Measurements from ENCODE around the gene CCM2. TPM values are rescaled to one million over a fixed set of nuclear protein-coding genes. Genes with fewer than 3 reads are reported as not detected.

CCM2 gene
- total and polyA plus RNA-seq, 9 donors, result 16.2 to 34.6 (median 23.1) TPM

DNA sequence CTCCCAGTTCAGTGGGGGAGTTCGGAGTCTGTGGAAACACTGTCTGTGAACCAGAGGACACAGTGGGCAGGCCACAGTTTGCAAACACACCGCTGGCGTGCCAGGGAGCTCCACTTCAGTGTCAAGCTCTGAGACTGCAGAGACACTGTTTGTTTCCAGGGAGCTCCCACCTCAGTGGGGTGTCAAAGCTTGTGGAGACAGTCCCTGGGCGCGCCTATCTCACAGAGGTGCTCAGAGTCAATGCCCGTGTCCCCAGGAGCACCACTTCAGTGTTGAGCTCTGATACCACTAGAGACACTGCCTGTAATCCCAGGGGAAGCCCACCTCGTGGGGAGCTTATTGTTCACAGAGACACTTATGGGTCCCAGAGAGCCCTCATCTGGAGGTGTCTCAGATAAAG, 25.5 kb upstream of the CCM2 start:
- H3K4me1 ChIP-seq (ENCODE audit: insufficient read depth), result no peaks in the 10 kb centered on the region
- no peaks in the 10 kb centered on the region for H3K36me3 ChIP-seq
- H3K9me3 ChIP-seq, result no peaks in the 10 kb centered on the region
- intact Hi-C loops (cut with DNase I), result no loop called here
- no peaks in the 10 kb centered on the region for H3K27me3 ChIP-seq
- DNase-seq, result peak in 1 of 5 donors; percentile 18
- H3K27ac ChIP-seq, result no peak overlapping the region
- 81 to 83% (median 82%) methylated on average over 7 of the region's 7 CpGs for WGBS, 3 donors
- TF ChIP-seq, protein P1, sequence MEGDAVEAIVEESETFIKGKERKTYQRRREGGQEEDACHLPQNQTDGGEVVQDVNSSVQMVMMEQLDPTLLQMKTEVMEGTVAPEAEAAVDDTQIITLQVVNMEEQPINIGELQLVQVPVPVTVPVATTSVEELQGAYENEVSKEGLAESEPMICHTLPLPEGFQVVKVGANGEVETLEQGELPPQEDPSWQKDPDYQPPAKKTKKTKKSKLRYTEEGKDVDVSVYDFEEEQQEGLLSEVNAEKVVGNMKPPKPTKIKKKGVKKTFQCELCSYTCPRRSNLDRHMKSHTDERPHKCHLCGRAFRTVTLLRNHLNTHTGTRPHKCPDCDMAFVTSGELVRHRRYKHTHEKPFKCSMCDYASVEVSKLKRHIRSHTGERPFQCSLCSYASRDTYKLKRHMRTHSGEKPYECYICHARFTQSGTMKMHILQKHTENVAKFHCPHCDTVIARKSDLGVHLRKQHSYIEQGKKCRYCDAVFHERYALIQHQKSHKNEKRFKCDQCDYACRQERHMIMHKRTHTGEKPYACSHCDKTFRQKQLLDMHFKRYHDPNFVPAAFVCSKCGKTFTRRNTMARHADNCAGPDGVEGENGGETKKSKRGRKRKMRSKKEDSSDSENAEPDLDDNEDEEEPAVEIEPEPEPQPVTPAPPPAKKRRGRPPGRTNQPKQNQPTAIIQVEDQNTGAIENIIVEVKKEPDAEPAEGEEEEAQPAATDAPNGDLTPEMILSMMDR (IDR thresholded peaks at IDR 0.05), result no peak
- TF ChIP-seq POLR2A (IDR thresholded peaks at IDR 0.05), result no peak
- TF ChIP-seq EP300 (IDR thresholded peaks at IDR 0.05), result no peak
- no peak overlapping the region for H3K4me3 ChIP-seq

DNA sequence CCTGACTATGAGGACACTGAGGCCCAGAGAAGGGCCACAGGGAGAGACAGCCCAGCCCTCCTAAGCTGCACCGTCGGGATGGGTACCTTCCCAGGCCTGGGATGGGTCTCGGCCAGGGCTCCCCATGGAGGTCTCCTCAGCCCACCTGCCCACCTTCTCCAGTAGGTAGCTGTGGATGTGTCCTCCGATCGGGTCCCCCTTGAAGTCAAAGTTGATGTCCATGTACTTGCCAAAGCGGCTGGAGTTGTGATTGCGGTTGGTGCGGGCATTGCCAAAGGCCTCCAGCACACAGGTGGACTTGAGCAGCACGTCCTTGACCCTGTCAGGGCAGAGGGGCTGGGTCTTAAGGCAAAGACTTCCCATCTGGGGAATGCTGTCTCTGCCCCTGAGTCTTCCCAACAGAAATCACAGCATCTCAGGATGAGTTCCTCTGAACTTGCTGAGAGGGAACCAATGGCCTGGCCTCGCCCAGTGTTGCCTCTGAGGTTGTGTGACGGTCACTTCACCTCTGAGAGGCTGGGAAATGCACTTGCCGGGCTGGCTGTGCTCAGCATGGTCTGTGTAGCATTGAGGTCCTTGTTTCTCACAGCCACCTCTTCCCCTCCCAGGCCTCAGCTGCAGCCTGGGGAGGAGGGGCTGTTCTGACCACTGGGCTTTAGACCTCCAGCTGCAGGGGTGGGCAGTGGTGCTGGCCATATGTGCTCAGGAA, 24.5 kb upstream of the CCM2 start:
- DNase-seq, result peak in 1 of 5 donors; percentile 25
- no peaks in the 10 kb centered on the region for H3K27me3 ChIP-seq
- WGBS, 3 donors, result 74 to 92% (median 82%) methylated on average over 10 to 12 of the region's 12 CpGs
- TF ChIP-seq POLR2A (IDR thresholded peaks at IDR 0.05), result no peak
- no peak for TF ChIP-seq EP300 (IDR thresholded peaks at IDR 0.05)
- no peaks in the 10 kb centered on the region for H3K9me3 ChIP-seq
- no peak overlapping the region for H3K27ac ChIP-seq
- H3K4me3 ChIP-seq, result no peak overlapping the region
- no peaks in the 10 kb centered on the region for H3K4me1 ChIP-seq (ENCODE audit: insufficient read depth)
- no peaks in the 10 kb centered on the region for H3K36me3 ChIP-seq
- intact Hi-C loops (cut with DNase I), result loop anchor here in 1 of 4 donors (5.0 kb wide), 1 partner anchor 83 kb away; no protein-coding TSS in a partner anchor

DNA sequence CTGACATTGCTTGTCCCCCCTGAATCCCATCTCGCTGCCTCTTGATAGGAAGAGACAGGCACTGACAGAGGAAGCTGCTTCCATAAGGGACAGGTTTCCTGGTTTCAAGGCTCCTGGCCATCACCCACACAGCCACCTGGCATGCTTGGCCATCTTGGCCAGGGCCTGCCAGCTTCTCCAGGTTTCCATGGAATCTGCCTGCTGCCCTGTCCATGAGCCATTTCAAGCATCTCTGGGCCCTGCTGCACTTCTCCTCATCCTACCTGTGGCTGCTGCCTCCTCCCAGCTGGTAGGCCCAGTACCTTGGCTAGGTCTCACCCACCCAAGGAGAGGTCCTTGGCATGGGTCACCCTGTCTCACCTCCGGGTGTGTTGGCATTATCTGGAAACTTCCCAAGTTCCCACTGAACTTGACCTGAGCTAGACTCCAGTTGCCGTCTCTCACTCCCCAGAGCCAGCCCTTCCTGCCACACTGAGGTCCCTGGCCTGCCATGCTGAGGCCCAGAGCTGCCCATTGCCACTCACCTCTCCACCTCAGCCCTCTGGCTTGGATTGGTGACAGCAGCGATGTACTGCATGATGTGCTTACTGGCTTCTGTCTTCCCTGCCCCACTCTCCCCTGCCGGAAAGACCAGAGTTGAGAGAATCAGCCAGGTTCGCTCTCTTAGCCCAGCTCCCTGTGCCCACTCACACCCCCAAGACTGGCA, 23.8 kb upstream of the CCM2 start:
- Histone ChIP-seq H3K36me3 (no peaks in the 10 kb centered on the region), H3K27me3 (no peaks in the 10 kb centered on the region), H3K4me3 (no peak overlapping the region), H3K27ac (no peak overlapping the region), H3K9me3 (no peaks in the 10 kb centered on the region), H3K4me1 (ENCODE audit: insufficient read depth) (no peaks in the 10 kb centered on the region)
- no peak for TF ChIP-seq POLR2A (IDR thresholded peaks at IDR 0.05)
- no peak for TF ChIP-seq EP300 (IDR thresholded peaks at IDR 0.05)
- TF ChIP-seq, protein P1 (IDR thresholded peaks at IDR 0.05), result no peak
- intact Hi-C loops (cut with DNase I), result loop anchor here in 1 of 4 donors (5.0 kb wide), 1 partner anchor 84 kb away; no protein-coding TSS in a partner anchor
- 83 to 89% (median 88%) methylated on average over 6 of the region's 6 CpGs for WGBS, 3 donors
- DNase-seq, result no peak

DNA sequence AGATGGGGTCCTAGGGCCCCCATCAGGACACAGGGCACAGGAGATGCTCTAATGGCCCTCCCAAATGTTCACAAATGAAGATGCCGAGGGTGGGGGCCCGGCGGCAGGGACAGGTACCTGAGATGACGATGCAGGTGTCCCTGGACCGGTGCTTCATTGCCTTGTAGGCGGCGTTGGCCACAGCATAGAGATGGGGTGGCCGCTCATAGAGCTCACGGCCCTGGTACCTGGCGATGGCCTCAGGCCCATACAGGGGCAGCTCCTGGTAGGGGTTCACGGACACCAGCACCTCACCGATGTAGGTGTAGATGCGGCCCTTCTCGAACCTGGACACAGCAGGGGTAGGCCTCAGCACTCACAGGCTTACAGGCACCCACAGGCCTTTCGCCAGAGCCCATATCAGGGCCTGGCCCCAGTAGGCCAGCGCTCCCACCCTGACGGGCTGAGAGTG, 23.2 kb upstream of the CCM2 start:
- no peaks in the 10 kb centered on the region for H3K36me3 ChIP-seq

More for the DNA sequence above, 23.2 kb upstream of the CCM2 start:
- Histone ChIP-seq H3K27me3 (no peaks in the 10 kb centered on the region), H3K27ac (no peak overlapping the region), H3K9me3 (no peaks in the 10 kb centered on the region), H3K4me1 (ENCODE audit: insufficient read depth) (no peaks in the 10 kb centered on the region), H3K4me3 (no peak overlapping the region)
- WGBS, 3 donors, result 94 to 97% (median 95%) methylated on average over 17 of the region's 17 CpGs
- intact Hi-C loops (cut with DNase I), result loop anchor here in 1 of 4 donors (5.0 kb wide), 1 partner anchor 84 kb away; no protein-coding TSS in a partner anchor
- DNase-seq, result no peak
- TF ChIP-seq, protein P1 (IDR thresholded peaks at IDR 0.05), result no peak
- no peak for TF ChIP-seq POLR2A (IDR thresholded peaks at IDR 0.05)
- no peak for TF ChIP-seq EP300 (IDR thresholded peaks at IDR 0.05)

Measured in ovary (tissue), 9 donors.